Immature natural killer cell (primary cell): ENCODE measurements around the gene FGFRL1. TPM values are rescaled to one million over a fixed set of nuclear protein-coding genes. Genes with fewer than 3 reads are reported as not detected.
"Not testable (repeated sequence)": the region's sequence is repeated elsewhere in the genome, so short reads cannot be mapped to it uniquely, and the experiment has no call there.

Source experiments
- DNase-seq, 3 donors: peaks; one replicate each; pipeline ENCODE4 v3.0.0; 2022; ENCODE audit warnings: mixed read lengths in 1 of 3
- H3K27ac Mint-ChIP-seq, 6 donors: one replicate each; pipeline ENCODE4 v1.8.0; 2020; ENCODE audit warnings: mixed read lengths in 6 of 6, mild to moderate bottlenecking in 5 of 6, inconsistent platforms in 4 of 6, moderate library complexity in 3 of 6
- H3K27me3 Mint-ChIP-seq, 3 donors: one replicate each; pipeline ENCODE4 v1.8.0; 2020 to 2021; ENCODE audit warnings: low read depth in 3 of 3, mild to moderate bottlenecking in 3 of 3, mixed read lengths in 3 of 3, moderate library complexity in 3 of 3, inconsistent platforms in 1 of 3
- H3K36me3 Mint-ChIP-seq, 3 donors: one replicate each; pipeline ENCODE4 v1.8.0; 2020; ENCODE audit warnings: mixed read lengths in 3 of 3, inconsistent platforms in 2 of 3, mild to moderate bottlenecking in 2 of 3
- H3K4me1 Mint-ChIP-seq, 2 donors: one replicate each; pipeline ENCODE4 v1.8.0; 2020; ENCODE audit warnings: inconsistent platforms in 2 of 2, mild to moderate bottlenecking in 2 of 2, mixed read lengths in 2 of 2, moderate library complexity in 1 of 2
- H3K4me3 Mint-ChIP-seq, 5 donors: one replicate each; pipeline ENCODE4 v1.8.0; 2020; ENCODE audit warnings: mild to moderate bottlenecking in 5 of 5, mixed read lengths in 5 of 5, inconsistent platforms in 3 of 5, moderate library complexity in 3 of 5
- H3K9me3 Mint-ChIP-seq, 6 donors: one replicate each; pipeline ENCODE4 v1.8.0; 2020; ENCODE audit warnings: mild to moderate bottlenecking in 6 of 6, mixed read lengths in 6 of 6, inconsistent platforms in 4 of 6, moderate library complexity in 3 of 6
- polyA plus RNA-seq, 3 donors: library from polyadenylated mRNA; unstranded; fragments of 300-500 nt; fragmentation: Illumina TruSeq; gene quantifications; one replicate each; pipeline ENCODE4 v1.2.3, GENCODE V29; 2021

Gene FGFRL1
- polyA plus RNA-seq, 3 donors from 2014 or later: 0.19 to 0.30 TPM; not detected in 1

GRCh38 chr4:1043651-1044468 is 32.4 kb downstream of the FGFRL1 start:
- no peak overlapping the region for H3K27ac Mint-ChIP-seq
- H3K27me3 Mint-ChIP-seq: peaks cover 2 to 14% (median 7%) of the 10 kb centered on the region in 3 donors
- no peak overlapping the region for H3K4me3 Mint-ChIP-seq

GRCh38 chr4:1044469-1045192 is 33.2 kb downstream of the FGFRL1 start:
- Mint-ChIP-seq H3K27me3 (peaks cover 2 to 15% (median 7%) of the 10 kb centered on the region in 3 donors), H3K4me3 (no peak overlapping the region), H3K36me3 (no peaks in the 10 kb centered on the region), H3K9me3 (no peaks in the 10 kb centered on the region), H3K27ac (no peak overlapping the region), H3K4me1 (peaks cover 0 to 2% of the 10 kb centered on the region in 2 donors)
- DNase-seq: no peak

More at GRCh38 chr4:1043651-1044468, 32.4 kb downstream of the FGFRL1 start:
- no peak for DNase-seq
- no peaks in the 10 kb centered on the region for H3K36me3 Mint-ChIP-seq
- H3K9me3 Mint-ChIP-seq: no peaks in the 10 kb centered on the region
- peaks cover 0 to 2% of the 10 kb centered on the region in 2 donors for H3K4me1 Mint-ChIP-seq

- Mint-ChIP-seq H3K9me3 (no peaks in the 10 kb centered on the region), H3K4me3 (no peak overlapping the region), H3K27ac (no peak overlapping the region), H3K27me3 (peaks cover 2 to 15% (median 7%) of the 10 kb centered on the region in 3 donors), H3K36me3 (no peaks in the 10 kb centered on the region), H3K4me1 (peaks cover 0 to 2% of the 10 kb centered on the region in 2 donors)
- no peak for DNase-seq
These were observed 33.8 kb downstream of the FGFRL1 start for GRCh38 chr4:1045193-1045594.

- no peak overlapping the region for H3K27ac Mint-ChIP-seq
- no peak overlapping the region for H3K4me3 Mint-ChIP-seq
- DNase-seq: no peak
- H3K27me3 Mint-ChIP-seq: peaks cover 2 to 15% (median 7%) of the 10 kb centered on the region in 3 donors
- H3K9me3 Mint-ChIP-seq: no peaks in the 10 kb centered on the region
- H3K36me3 Mint-ChIP-seq: no peaks in the 10 kb centered on the region
- peaks cover 0 to 2% of the 10 kb centered on the region in 2 donors for H3K4me1 Mint-ChIP-seq
These were observed 34.3 kb downstream of the FGFRL1 start for GRCh38 chr4:1045595-1046201.

- not testable (repeated sequence) for DNase-seq, H3K4me3 Mint-ChIP-seq, H3K27ac Mint-ChIP-seq, H3K36me3 Mint-ChIP-seq, H3K9me3 Mint-ChIP-seq, H3K4me1 Mint-ChIP-seq
- H3K27me3 Mint-ChIP-seq: peaks cover 2 to 15% (median 6%) of the 10 kb centered on the region in 3 donors
These were observed 35.2 kb downstream of the FGFRL1 start for GRCh38 chr4:1046581-1047011.

- Mint-ChIP-seq H3K9me3 (no peaks in the 10 kb centered on the region), H3K27ac (no peak overlapping the region), H3K36me3 (no peaks in the 10 kb centered on the region), H3K27me3 (peaks cover 2 to 15% (median 5%) of the 10 kb centered on the region in 3 donors), H3K4me1 (no peaks in the 10 kb centered on the region), H3K4me3 (no peak overlapping the region)
- no peak for DNase-seq
These were observed 35.9 kb downstream of the FGFRL1 start for GRCh38 chr4:1047106-1047975.

GRCh38 chr4:1047976-1048772 is 36.7 kb downstream of the FGFRL1 start:
- peaks cover 0 to under 1% of the 10 kb centered on the region in 2 donors for H3K4me1 Mint-ChIP-seq
- no peak overlapping the region for H3K4me3 Mint-ChIP-seq
- no peaks in the 10 kb centered on the region for H3K36me3 Mint-ChIP-seq
- H3K27me3 Mint-ChIP-seq: peaks cover 2 to 16% (median 5%) of the 10 kb centered on the region in 3 donors
- no peaks in the 10 kb centered on the region for H3K9me3 Mint-ChIP-seq
- no peak for DNase-seq
- H3K27ac Mint-ChIP-seq: no peak overlapping the region

- no peaks in the 10 kb centered on the region for H3K36me3 Mint-ChIP-seq
- peaks cover 2 to 13% (median 5%) of the 10 kb centered on the region in 3 donors for H3K27me3 Mint-ChIP-seq
- DNase-seq: no peak
- H3K27ac Mint-ChIP-seq: peak overlapping the region in 2 of 6 donors; percentile 48 to 50
- no peak overlapping the region for H3K4me3 Mint-ChIP-seq
- no peaks in the 10 kb centered on the region for H3K9me3 Mint-ChIP-seq
- peaks cover 0 to 1% of the 10 kb centered on the region in 2 donors for H3K4me1 Mint-ChIP-seq
These were observed 37.6 kb downstream of the FGFRL1 start for GRCh38 chr4:1048773-1049590.

- no peaks in the 10 kb centered on the region for H3K36me3 Mint-ChIP-seq
- H3K9me3 Mint-ChIP-seq: no peaks in the 10 kb centered on the region
- peaks cover 0 to 1% of the 10 kb centered on the region in 2 donors for H3K4me1 Mint-ChIP-seq
- H3K27me3 Mint-ChIP-seq: peaks cover 2 to 13% (median 5%) of the 10 kb centered on the region in 3 donors
- H3K27ac Mint-ChIP-seq: no peak overlapping the region
- DNase-seq: no peak
- no peak overlapping the region for H3K4me3 Mint-ChIP-seq
These were observed 38.1 kb downstream of the FGFRL1 start for GRCh38 chr4:1049591-1049905.

GRCh38 chr4:1050486-1051213 is 39.2 kb downstream of the FGFRL1 start:
- peaks cover 5 to 13% (median 7%) of the 10 kb centered on the region in 3 donors for H3K27me3 Mint-ChIP-seq
- H3K9me3 Mint-ChIP-seq: no peaks in the 10 kb centered on the region
- H3K4me1 Mint-ChIP-seq: peaks cover 3 to 5% of the 10 kb centered on the region in 2 donors
- no peaks in the 10 kb centered on the region for H3K36me3 Mint-ChIP-seq
- no peak overlapping the region for H3K27ac Mint-ChIP-seq
- no peak for DNase-seq
- H3K4me3 Mint-ChIP-seq: no peak overlapping the region

- Mint-ChIP-seq H3K9me3 (no peaks in the 10 kb centered on the region), H3K27me3 (peaks cover 11 to 18% (median 12%) of the 10 kb centered on the region in 3 donors), H3K36me3 (no peaks in the 10 kb centered on the region), H3K27ac (peak overlapping the region in 4 of 6 donors; percentile 41 to 78 (median 57)), H3K4me1 (peaks cover 11 to 12% of the 10 kb centered on the region in 2 donors), H3K4me3 (no peak overlapping the region)
- DNase-seq: no peak
These were observed 40.0 kb downstream of the FGFRL1 start for GRCh38 chr4:1051472-1051871.
